CD4-positive, alpha-beta memory T cell (primary cell): ENCODE results near the gene PLOD1. TPM values are rescaled to one million over a fixed set of nuclear protein-coding genes. Genes with fewer than 3 reads are reported as not detected.
A peak's percentile ranks its signal among the peaks of the same experiment; 100 is the strongest.

Experiments used
- CTCF ChIA-PET: fragments of 350-600 bp; sonication (Branson Sonifier 250); formaldehyde crosslinking; loops from one replicate; lab custom pipeline; 2021; ENCODE audit warnings: inconsistent platforms; ENCODE audit not compliant: partially characterized antibody; lab: Charles Lee
- POLR2A ChIA-PET: fragments of 350-600 bp; sonication (Branson Sonifier 250); formaldehyde crosslinking; loops from one replicate; lab custom pipeline; 2021; ENCODE audit not compliant: partially characterized antibody; lab: Charles Lee
- DNase-seq, 5 donors: peaks; one replicate each; pipeline versions ENCODE4 v3.0.0 to v3.0.0-alpha.2; 2020 to 2022; ENCODE audit warnings: mixed read lengths in 1 of 5
- H3K27ac ChIP-seq: one replicate; pipeline ENCODE4 v1.7.0; 2013; ENCODE audit warnings: low read depth, low read length
- H3K27me3 ChIP-seq: 2 replicates; pipeline ENCODE4 v1.7.0; 2013; ENCODE audit warnings: mild to moderate bottlenecking, low read length, moderate library complexity; ENCODE audit not compliant: insufficient read depth
- H3K36me3 ChIP-seq: 2 replicates; pipeline ENCODE4 v1.7.0; 2013; ENCODE audit warnings: mild to moderate bottlenecking, low read length, moderate library complexity; ENCODE audit not compliant: insufficient read depth
- H3K4me1 ChIP-seq: 2 replicates; pipeline ENCODE4 v1.7.0; 2013; ENCODE audit warnings: mild to moderate bottlenecking, low read length, moderate library complexity; ENCODE audit not compliant: insufficient read depth
- H3K4me3 ChIP-seq, 2 donors: one replicate each; pipeline ENCODE4 v1.7.0; 2013; ENCODE audit warnings: low read length in 2 of 2, mild to moderate bottlenecking in 1 of 2
- H3K9me3 ChIP-seq, 2 donors: one replicate each; pipeline ENCODE4 v1.7.0; 2013; ENCODE audit warnings: low read length in 2 of 2, control low read depth in 1 of 2; ENCODE audit not compliant: control insufficient read depth in 1 of 2
- H3K27ac Mint-ChIP-seq, 7 donors: one replicate each; pipeline ENCODE4 v1.8.0; 2020 to 2021; ENCODE audit warnings: mixed read lengths in 7 of 7, mild to moderate bottlenecking in 6 of 7, inconsistent platforms in 3 of 7, moderate library complexity in 3 of 7
- H3K27me3 Mint-ChIP-seq, 2 donors: one replicate each; pipeline ENCODE4 v1.8.0; 2020 to 2021; ENCODE audit warnings: mixed read lengths in 2 of 2
- H3K36me3 Mint-ChIP-seq, 2 donors: one replicate each; pipeline ENCODE4 v1.8.0; 2020 to 2021; ENCODE audit warnings: mixed read lengths in 2 of 2, inconsistent platforms in 1 of 2, mild to moderate bottlenecking in 1 of 2
- H3K4me1 Mint-ChIP-seq, 4 donors: one replicate each; pipeline ENCODE4 v1.8.0; 2020 to 2021; ENCODE audit warnings: mixed read lengths in 4 of 4, mild to moderate bottlenecking in 1 of 4
- H3K4me3 Mint-ChIP-seq, 8 donors: one replicate each; pipeline ENCODE4 v1.8.0; 2020 to 2021; ENCODE audit warnings: mixed read lengths in 8 of 8, mild to moderate bottlenecking in 7 of 8, moderate library complexity in 6 of 8, inconsistent platforms in 3 of 8
- H3K9me3 Mint-ChIP-seq, 8 donors: one replicate each; pipeline ENCODE4 v1.8.0; 2020 to 2021; ENCODE audit warnings: mixed read lengths in 8 of 8, mild to moderate bottlenecking in 5 of 8, inconsistent platforms in 3 of 8, moderate library complexity in 1 of 8
- intact Hi-C: fragments of 100-400 bp; cut with micrococcal nuclease; formaldehyde crosslinking; loops from one replicate; pipeline ENCODE4 v1.15.1; 2023
- polyA plus RNA-seq, 2 donors: library from polyadenylated mRNA; unstranded; fragments of 300-500 nt; fragmentation: Illumina TruSeq; gene quantifications; one replicate each; pipeline ENCODE4 v1.2.3, GENCODE V29; 2021
- total RNA-seq, 2 experiments: library from RNA; stranded (reverse); gene quantifications; one replicate each; pipeline ENCODE4 v1.2.3, GENCODE V29; 2021

PLOD1 gene
- total and polyA plus RNA-seq, 4 experiments from 2014 or later, result 2.5 to 3.6 (median 2.8) TPM

DNA sequence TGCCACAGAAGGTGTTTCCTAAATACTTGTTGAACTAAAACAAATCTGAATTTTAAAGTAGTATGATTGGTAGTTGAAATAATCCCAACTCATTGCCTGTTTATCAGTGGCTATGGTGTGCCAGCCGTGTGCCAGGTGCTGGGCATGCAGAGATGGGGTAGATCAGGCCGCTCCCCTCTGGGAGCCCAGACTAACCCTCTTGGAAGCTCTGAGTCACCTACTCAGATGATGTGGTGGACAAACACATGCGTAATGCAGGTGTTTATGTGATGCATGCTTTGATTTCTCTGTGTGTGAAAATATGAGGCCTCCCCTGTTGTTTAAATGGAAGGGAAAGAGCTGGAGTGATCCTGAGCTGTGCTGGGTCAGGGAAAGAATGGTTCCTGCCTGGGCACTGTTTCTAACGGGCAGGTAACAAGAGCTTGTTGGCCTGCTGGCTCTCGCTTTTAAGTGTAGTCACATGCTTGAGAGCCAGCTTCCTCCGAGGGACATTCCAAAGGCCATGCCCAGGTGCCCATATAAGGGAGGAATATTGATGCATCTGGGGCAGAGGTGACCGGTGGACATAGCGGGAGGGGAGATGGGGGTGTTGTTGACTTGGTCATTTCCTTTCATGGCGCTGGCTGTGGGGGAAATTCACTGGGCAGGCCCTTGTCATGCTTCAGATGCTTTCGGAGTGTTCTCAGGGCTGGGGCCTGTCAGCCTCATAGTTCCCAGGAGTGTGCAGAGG, 56.0 kb downstream of the PLOD1 start:
- H3K27ac ChIP-seq, result no peak overlapping the region
- Mint-ChIP-seq H3K36me3 (peaks cover 38 to 60% of the 10 kb centered on the region in 2 donors), H3K4me1 (peaks cover 2 to 12% (median 8%) of the 10 kb centered on the region in 4 donors), H3K27ac (peak overlapping the region in 1 of 7 donors; percentile 63), H3K27me3 (no peaks in the 10 kb centered on the region), H3K4me3 (no peak overlapping the region), H3K9me3 (no peaks in the 10 kb centered on the region)
- H3K36me3 ChIP-seq, result peaks cover 52% of the 10 kb centered on the region
- no peaks in the 10 kb centered on the region for H3K27me3 ChIP-seq
- H3K4me1 ChIP-seq, result no peaks in the 10 kb centered on the region
- no peak for DNase-seq
- no peak overlapping the region for H3K4me3 ChIP-seq
- no peaks in the 10 kb centered on the region for H3K9me3 ChIP-seq
- ChIA-PET CTCF (no interaction called here), POLR2A (interaction anchor here (1.6 kb wide), 1 partner anchor 10 kb away, joined by 6 read pairs; the partner anchor contains the start of gene MFN2)
- intact Hi-C loops, result no loop called here

DNA sequence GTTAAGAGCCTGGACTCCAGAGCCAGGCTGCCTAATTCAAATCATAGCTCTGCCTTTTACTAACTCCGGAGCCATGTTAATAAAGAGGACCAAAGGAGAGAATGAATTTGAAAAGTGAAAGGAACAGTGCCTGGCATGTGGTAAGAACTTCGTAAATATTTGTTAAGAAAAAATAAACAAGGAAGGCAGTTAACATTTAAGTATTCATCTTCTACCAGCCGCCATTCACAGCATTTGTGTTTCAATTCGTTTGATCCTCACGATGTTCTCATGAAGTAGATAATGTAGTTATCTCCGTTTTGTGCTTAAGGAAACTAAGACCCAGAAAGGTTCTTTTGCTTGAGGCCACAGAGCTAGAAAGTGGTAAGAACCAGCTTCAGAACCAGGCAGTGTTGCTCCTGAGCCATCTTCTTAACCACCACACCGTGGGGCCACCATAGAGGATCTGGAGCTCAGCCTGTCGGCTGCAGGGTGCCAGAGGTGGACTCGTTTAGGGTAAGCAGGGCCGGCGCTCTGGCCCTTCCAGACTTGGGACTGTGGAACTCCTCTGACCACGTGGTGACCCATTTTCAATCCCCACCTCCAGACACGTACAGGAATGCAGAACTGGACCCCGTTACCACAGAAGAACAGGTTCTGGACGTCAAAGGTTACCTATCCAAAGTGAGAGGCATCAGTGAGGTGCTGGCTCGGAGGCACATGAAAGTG, 57.6 kb downstream of the PLOD1 start:
- Mint-ChIP-seq H3K36me3 (peaks cover 43 to 68% of the 10 kb centered on the region in 2 donors), H3K27ac (no peak overlapping the region), H3K4me1 (peaks cover 0 to 4% (median 2%) of the 10 kb centered on the region in 4 donors), H3K27me3 (no peaks in the 10 kb centered on the region), H3K4me3 (no peak overlapping the region), H3K9me3 (no peaks in the 10 kb centered on the region)
- Histone ChIP-seq H3K27me3 (no peaks in the 10 kb centered on the region), H3K27ac (no peak overlapping the region), H3K4me3 (no peak overlapping the region), H3K36me3 (peaks cover 58% of the 10 kb centered on the region), H3K4me1 (no peaks in the 10 kb centered on the region), H3K9me3 (no peaks in the 10 kb centered on the region)
- POLR2A ChIA-PET, result interaction anchor here (0.8 to 1.3 kb wide), 2 partner anchors 12 to 84 kb away, joined by 3 to 4 read pairs; partner anchors contain the start of gene MFN2
- DNase-seq, result no peak
- CTCF ChIA-PET, result no interaction called here
- intact Hi-C loops, result no loop called here

DNA sequence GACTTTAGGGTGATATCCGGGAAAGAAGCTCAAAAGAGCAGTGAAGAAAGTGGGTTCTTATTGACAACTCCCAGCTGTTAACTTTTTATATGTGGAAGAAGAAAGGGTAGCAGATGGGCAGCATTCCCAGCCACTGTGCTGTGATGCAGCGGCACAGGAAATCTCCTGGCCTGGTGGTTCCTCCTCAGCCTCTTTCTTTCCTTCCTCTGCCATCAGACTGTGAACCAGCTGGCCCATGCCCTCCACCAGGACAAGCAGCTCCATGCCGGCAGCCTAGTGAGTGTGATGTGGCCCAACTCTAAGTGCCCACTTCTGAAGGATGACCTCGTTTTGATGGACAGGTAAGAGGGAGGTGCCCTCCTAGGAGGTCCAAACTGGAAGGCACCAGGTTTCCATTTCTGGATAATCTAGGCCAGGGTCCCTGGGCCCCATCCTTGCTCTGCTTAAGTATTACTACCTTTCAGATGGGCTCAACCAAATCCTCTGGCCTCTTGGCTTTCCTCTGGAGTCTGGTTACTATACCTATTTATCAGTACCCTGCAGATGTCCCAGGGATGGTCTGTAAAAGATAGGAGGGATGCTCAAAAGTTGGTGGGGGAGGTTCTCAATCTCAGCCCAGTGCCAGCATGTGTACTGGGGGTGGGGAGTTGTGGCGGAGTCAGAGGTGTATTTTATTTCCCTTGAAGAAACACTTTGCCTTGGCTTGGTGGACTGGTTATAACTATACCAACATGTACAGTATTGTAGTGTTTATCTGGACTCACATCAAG, 62.7 kb downstream of the PLOD1 start:
- peak overlapping the region in 1 of 7 donors; percentile 48 for H3K27ac Mint-ChIP-seq
- peaks cover 65% of the 10 kb centered on the region for H3K36me3 ChIP-seq
- intact Hi-C loops, result no loop called here
- H3K27me3 ChIP-seq, result no peaks in the 10 kb centered on the region
- H3K9me3 ChIP-seq, result no peaks in the 10 kb centered on the region
- H3K4me1 ChIP-seq, result no peaks in the 10 kb centered on the region
- POLR2A ChIA-PET, result interaction anchor here (0.5 kb wide), 1 partner anchor 19 kb away, joined by 5 read pairs; no protein-coding TSS in a partner anchor
- no peaks in the 10 kb centered on the region for H3K27me3 Mint-ChIP-seq
- CTCF ChIA-PET, result interaction anchor here (0.6 kb wide), 1 partner anchor 271 kb away, joined by 3 read pairs; no protein-coding TSS in a partner anchor
- no peaks in the 10 kb centered on the region for H3K4me1 Mint-ChIP-seq
- no peak overlapping the region for H3K4me3 Mint-ChIP-seq
- H3K36me3 Mint-ChIP-seq, result peaks cover 43 to 73% of the 10 kb centered on the region in 2 donors
- no peak overlapping the region for H3K27ac ChIP-seq
- no peak overlapping the region for H3K4me3 ChIP-seq
- no peaks in the 10 kb centered on the region for H3K9me3 Mint-ChIP-seq
- no peak for DNase-seq

DNA sequence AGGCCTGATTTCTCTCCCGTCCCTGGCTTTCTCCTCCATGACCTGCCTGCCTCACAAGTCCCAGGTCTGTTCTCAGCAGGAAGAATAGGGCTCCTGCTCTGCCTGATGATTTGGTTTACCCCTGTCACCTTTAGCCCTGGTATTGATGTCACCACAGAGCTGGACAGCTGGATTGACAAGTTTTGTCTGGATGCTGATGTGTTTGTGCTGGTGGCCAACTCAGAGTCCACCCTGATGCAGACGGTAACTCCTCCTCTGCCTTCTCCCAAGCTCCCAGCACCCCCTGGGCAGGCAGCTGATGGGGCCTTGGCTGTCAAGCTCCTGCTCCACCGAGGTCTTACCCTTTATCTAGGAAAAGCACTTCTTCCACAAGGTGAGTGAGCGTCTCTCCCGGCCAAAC, 64.1 kb downstream of the PLOD1 start:
- Mint-ChIP-seq H3K27ac (no peak overlapping the region), H3K36me3 (peaks cover 48 to 80% of the 10 kb centered on the region in 2 donors)
- H3K36me3 ChIP-seq, result peaks cover 68% of the 10 kb centered on the region

DNA sequence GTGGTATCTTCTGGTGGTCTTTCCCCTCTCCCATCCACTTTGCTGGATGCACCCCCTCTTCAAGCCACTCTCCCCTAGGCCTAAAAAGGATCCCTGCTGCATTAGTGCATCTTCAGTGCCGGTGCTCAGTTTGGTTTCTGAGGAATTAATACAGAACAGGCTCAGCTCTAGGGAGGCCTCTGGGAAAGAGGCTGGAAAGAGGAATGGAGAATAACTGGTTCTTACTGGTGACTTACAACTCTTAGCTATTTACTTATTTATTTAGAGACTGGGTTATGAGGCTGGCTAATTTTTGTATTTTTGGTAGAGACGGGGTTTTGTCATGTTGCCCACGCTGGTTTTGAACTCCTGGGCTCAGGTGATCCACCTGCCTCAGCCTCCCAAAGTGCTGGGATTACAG, 64.7 kb downstream of the PLOD1 start:
- Histone ChIP-seq H3K36me3 (peaks cover 70% of the 10 kb centered on the region), H3K9me3 (no peaks in the 10 kb centered on the region), H3K4me3 (no peak overlapping the region), H3K27ac (no peak overlapping the region), H3K4me1 (no peaks in the 10 kb centered on the region), H3K27me3 (no peaks in the 10 kb centered on the region)
- Mint-ChIP-seq H3K27ac (no peak overlapping the region), H3K27me3 (no peaks in the 10 kb centered on the region), H3K36me3 (peaks cover 53 to 79% of the 10 kb centered on the region in 2 donors), H3K9me3 (no peaks in the 10 kb centered on the region), H3K4me3 (no peak overlapping the region), H3K4me1 (no peaks in the 10 kb centered on the region)
- ChIA-PET POLR2A (no interaction called here), CTCF (no interaction called here)
- no peak for DNase-seq
- intact Hi-C loops, result no loop called here

More for the DNA sequence above, 64.1 kb downstream of the PLOD1 start:
- Histone ChIP-seq H3K4me3 (no peak overlapping the region), H3K27ac (no peak overlapping the region), H3K9me3 (no peaks in the 10 kb centered on the region), H3K4me1 (no peaks in the 10 kb centered on the region), H3K27me3 (no peaks in the 10 kb centered on the region)
- no peaks in the 10 kb centered on the region for H3K9me3 Mint-ChIP-seq
- ChIA-PET POLR2A (no interaction called here), CTCF (no interaction called here)
- H3K4me1 Mint-ChIP-seq, result no peaks in the 10 kb centered on the region
- intact Hi-C loops, result no loop called here
- no peaks in the 10 kb centered on the region for H3K27me3 Mint-ChIP-seq
- no peak for DNase-seq
- H3K4me3 Mint-ChIP-seq, result no peak overlapping the region

DNA sequence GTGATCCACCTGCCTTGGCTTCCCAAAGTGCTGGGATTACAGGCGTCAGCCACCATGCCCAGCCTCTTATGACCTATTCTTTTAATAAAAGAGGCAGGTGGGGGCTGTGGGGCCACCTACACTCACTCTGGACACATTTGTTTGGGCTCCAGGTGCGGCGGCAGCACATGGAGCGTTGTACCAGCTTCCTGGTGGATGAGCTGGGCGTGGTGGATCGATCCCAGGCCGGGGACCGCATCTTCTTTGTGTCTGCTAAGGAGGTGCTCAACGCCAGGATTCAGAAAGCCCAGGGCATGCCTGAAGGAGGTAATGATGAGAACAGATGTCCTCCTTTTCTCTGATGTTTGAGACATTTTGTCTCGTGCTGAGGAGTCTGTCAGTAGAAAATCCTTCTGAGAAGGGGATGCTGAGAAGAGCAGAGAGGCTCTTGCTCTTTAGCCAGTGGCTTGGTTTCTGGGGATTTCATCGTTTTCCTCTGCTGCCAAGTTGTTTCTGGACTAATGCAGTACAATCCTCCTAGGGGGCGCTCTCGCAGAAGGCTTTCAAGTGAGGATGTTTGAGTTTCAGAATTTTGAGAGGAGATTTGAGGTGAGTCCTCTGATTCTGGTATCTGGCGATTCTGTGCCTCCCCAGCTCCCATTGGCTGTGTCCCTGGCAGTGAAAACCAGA, 66.9 kb downstream of the PLOD1 start:
- Histone ChIP-seq H3K27ac (no peak overlapping the region), H3K36me3 (peaks cover 69% of the 10 kb centered on the region), H3K4me1 (no peaks in the 10 kb centered on the region), H3K9me3 (no peaks in the 10 kb centered on the region), H3K27me3 (no peaks in the 10 kb centered on the region), H3K4me3 (no peak overlapping the region)
- POLR2A ChIA-PET, result interaction anchor here (1.5 kb wide), 1 partner anchor 93 kb away, joined by 3 read pairs; no protein-coding TSS in a partner anchor
- Mint-ChIP-seq H3K4me3 (no peak overlapping the region), H3K4me1 (no peaks in the 10 kb centered on the region), H3K9me3 (no peaks in the 10 kb centered on the region), H3K27ac (peak overlapping the region in 1 of 7 donors; percentile 30), H3K27me3 (no peaks in the 10 kb centered on the region), H3K36me3 (peaks cover 52 to 80% of the 10 kb centered on the region in 2 donors)
- intact Hi-C loops, result no loop called here
- DNase-seq, result peak in 3 of 5 donors; percentile 12 to 19 (median 18)
- CTCF ChIA-PET, result interaction anchor here (1.2 to 1.9 kb wide), 3 partner anchors 10 to 77 kb away, joined by 3 to 7 read pairs (median 6); partner anchors contain the start of gene MIIP
